Fibroblast of pulmonary artery (primary cell): ENCODE measurements around the gene NBPF19.
"Not testable (repeated sequence)": the region's sequence is repeated elsewhere in the genome, so short reads cannot be mapped to it uniquely, and the experiment has no call there.

Experiments
- DNase-seq: peaks from one replicate; pipeline ENCODE4 v3.0.0-alpha.2; 2010; ENCODE audit warnings: low read depth
- H3K4me3 ChIP-seq: replicated peaks from 2 replicates; pipeline ENCODE4 v1.5.1; 2011; ENCODE audit warnings: low read depth, mild to moderate bottlenecking, control low read depth, low read length, moderate library complexity

NBPF19 gene, protein sequence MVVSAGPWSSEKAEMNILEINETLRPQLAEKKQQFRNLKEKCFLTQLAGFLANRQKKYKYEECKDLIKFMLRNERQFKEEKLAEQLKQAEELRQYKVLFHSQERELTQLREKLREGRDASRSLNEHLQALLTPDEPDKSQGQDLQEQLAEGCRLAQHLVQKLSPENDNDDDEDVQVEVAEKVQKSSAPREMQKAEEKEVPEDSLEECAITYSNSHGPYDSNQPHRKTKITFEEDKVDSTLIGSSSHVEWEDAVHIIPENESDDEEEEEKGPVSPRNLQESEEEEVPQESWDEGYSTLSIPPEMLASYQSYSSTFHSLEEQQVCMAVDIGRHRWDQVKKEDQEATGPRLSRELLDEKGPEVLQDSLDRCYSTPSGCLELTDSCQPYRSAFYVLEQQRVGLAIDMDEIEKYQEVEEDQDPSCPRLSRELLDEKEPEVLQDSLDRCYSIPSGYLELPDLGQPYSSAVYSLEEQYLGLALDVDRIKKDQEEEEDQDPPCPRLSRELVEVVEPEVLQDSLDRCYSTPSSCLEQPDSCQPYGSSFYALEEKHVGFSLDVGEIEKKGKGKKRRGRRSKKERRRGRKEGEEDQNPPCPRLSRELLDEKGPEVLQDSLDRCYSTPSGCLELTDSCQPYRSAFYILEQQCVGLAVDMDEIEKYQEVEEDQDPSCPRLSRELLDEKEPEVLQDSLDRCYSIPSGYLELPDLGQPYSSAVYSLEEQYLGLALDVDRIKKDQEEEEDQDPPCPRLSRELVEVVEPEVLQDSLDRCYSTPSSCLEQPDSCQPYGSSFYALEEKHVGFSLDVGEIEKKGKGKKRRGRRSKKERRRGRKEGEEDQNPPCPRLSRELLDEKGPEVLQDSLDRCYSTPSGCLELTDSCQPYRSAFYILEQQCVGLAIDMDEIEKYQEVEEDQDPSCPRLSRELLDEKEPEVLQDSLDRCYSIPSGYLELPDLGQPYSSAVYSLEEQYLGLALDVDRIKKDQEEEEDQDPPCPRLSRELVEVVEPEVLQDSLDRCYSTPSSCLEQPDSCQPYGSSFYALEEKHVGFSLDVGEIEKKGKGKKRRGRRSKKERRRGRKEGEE (N-terminal part only)

DNA sequence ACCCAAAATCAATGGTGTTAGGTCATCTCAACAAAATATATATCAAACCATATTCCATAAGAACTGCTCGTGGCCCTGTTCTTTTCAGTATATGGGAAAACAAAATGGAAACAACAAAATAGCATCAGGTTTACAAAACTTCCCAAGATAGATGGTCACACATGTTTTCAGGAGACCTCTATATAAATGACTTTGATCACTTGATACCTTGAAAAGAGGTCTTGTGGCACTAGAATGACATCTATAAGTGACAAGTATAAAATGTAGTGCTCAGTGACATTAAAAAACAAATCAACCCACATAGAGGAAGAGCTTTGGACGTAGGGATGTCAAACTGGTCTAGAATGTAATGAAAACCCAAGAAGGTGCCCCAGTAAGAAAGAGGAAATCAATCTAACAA, at the start of gene NBPF19:
NBPF19 (plus strand) TSS at position 301 of the 400 bp plus-strand sequence. CDS start 888 bp downstream, outside the sequence.
- DNase-seq, H3K4me3 ChIP-seq: not testable (repeated sequence)

- not testable (repeated sequence) for H3K4me3 ChIP-seq, DNase-seq
These were observed 46.5 kb upstream of the NBPF19 start for GRCh38 chr1:149428317-149428716.

DNA sequence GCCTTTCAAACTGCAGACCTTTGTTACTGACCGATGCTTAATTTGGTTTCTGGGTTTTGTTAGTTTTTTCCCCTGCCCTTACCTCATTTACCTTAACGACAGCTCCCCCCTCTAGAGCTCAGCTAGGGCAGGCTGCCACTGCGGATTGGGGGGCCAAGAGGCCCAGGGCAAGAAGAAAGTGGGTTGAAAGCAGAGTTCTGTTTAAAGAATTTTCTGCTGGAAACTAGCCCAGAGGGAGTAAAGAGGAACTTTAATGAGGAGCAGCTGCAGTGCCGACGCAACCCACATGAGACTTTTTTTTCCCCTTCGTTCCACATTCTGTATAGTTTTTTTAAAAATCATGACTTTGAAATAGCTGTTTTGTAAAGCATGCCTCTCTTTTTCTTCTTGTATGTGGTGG, 29.4 kb upstream of the NBPF19 start:
- H3K4me3 ChIP-seq: not testable (repeated sequence)
- DNase-seq: peak; percentile 51

DNA sequence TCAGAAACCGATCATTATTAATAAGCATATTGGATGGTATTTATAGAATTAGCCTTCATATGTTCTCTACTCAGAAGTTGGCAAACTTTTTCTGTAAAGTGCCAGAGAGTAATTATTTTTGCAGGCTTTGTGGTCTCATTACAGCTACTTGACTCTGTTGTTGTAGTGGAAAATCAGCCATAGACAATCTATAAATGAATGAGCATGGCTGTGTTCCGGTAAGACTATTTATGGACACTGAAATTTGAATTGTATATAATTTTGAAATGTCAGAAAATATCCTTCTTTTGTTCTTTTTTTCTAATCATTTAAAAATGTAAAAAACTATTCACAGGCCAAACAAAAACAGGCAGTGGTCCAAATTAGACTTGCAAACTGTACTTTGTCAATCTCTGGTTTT, 22.6 kb upstream of the NBPF19 start:
- DNase-seq, H3K4me3 ChIP-seq: not testable (repeated sequence)

DNA sequence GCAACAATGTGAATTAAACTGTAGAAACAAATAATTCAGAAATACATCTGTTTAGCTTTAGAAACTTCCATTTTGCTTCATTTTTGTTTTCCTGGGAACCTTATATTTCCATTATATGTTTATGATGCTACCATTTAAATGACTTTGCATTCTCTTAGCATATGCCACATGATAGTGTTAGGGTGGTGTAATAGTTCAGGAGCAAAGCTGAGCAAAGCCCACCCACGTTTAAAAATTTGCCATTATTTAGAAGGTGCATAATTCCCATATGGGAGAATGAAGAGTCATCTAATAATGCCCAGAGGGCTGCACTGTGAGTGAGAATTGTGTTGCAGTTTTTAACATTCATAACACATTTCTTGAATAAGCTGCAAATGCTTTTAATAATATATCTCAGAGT, 22.2 kb upstream of the NBPF19 start:
- H3K4me3 ChIP-seq, DNase-seq: not testable (repeated sequence)

DNA sequence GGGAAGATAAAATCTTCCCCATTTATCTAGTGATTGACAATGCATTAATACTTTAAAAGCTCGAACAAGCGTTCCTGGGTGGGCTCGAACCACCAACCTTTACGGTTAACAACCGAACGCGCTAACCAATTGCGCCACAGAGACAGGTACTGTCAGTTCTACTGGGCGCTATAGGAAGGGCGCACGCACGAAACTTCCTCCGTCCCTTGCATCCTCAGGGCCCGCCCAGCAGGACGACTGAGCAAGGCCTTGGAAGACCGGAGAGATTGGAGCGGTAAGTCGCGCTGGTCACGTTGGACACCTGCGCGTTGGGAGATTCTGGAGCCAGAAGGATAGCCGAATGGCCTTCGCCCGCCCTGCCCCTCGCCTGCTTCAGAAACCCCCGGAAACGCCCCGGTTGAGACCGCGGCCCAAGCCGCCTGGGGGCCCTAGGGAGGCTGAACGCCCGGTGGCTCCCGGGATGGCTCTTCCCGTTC, 83.5 kb downstream of the NBPF19 start:
- peak; percentile 51 for DNase-seq
- H3K4me3 ChIP-seq: peak overlapping the region; percentile 39

- not testable (repeated sequence) for DNase-seq, H3K4me3 ChIP-seq
These were observed 87.0 kb downstream of the NBPF19 start for GRCh38 chr1:149561806-149562205.

DNA sequence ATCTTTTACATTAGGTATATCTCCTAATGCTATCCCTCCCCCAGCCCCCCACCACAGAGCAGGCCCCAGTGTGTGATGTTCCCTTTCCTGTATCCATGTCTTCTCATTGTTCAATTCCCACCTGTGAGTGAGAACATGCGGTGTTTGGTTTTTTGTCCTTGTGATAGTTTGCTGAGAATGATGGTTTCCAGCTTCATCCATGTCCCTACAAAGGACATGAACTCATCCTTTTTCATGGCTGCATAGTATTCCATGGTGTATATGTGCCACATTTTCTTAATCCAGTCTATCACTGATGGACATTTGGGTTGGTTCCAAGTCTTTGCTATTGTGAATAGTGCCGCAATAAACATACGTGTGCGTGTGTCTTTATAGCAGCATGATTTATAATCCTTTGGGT, 90.6 kb downstream of the NBPF19 start:
- not testable (repeated sequence) for DNase-seq, H3K4me3 ChIP-seq

- not testable (repeated sequence) for H3K4me3 ChIP-seq, DNase-seq
These were observed 97.9 kb downstream of the NBPF19 start for GRCh38 chr1:149572763-149573162.

- DNase-seq: peak; percentile 3
- not testable (repeated sequence) for H3K4me3 ChIP-seq
These were observed 110.7 kb downstream of the NBPF19 start for GRCh38 chr1:149585592-149585991.
